ENCODE results near the gene GPRIN2. TPM values are rescaled to one million over a fixed set of nuclear protein-coding genes. Genes with fewer than 3 reads are reported as not detected.
A peak's percentile ranks its signal among the peaks of the same experiment; 100 is the strongest.

The GPRIN2 gene
- total RNA-seq, 1 experiment from 2014 or later = 3.1 TPM

GRCh38 chr10:46523119-46523961 lies 33.1 kb downstream of the GPRIN2 start:
- Histone ChIP-seq H3K79me2 (ENCODE audit: low read length) (no peaks in the 10 kb centered on the region), H3K4me3 (ENCODE audit: low read length) (peak overlapping the region; percentile 49), H4K20me1 (ENCODE audit: low read length) (no peaks in the 10 kb centered on the region), H3K36me3 (ENCODE audit: low read depth, low read length) (no peaks in the 10 kb centered on the region), H3K9me3 (ENCODE audit: low read length) (no peaks in the 10 kb centered on the region), H3K9ac (ENCODE audit: low read length) (peak overlapping the region; percentile 75), H3K9me2 (replicated peaks; ENCODE audit: low read length) (no peaks in the 10 kb centered on the region), H3F3A (ENCODE audit: low read length, unreplicated experiment) (peaks cover 14% of the 10 kb centered on the region), H3K4me1 (ENCODE audit: insufficient read depth, low read length) (peaks cover 52% of the 10 kb centered on the region), H3K27ac (ENCODE audit: low read length) (peak overlapping the region; percentile 97), H3K4me2 (ENCODE audit: low read length) (peak overlapping the region; percentile 80), H2AFZ (ENCODE audit: low read length) (peak overlapping the region; percentile 71), H3K27me3 (ENCODE audit: low read length) (no peaks in the 10 kb centered on the region)
- BruUV-seq (replicated peaks) = no TSS peak
- DNase-seq = peak; percentile 76
- intact Hi-C loops (cut with micrococcal nuclease) = no loop called here
- CTCF ChIA-PET = no interaction called here
- POLR2A ChIA-PET (ENCODE audit: unreplicated experiment) = no interaction called here
- no peak for TF ChIP-seq EZH2 (IDR thresholded peaks at IDR 0.05; ENCODE audit: low read length, unreplicated experiment)
- TF ChIP-seq CTCF (conservative IDR thresholded peaks at IDR 0.05; ENCODE audit: low read depth, low read length) = no peak
- no peak for TF ChIP-seq EZH2phosphoT487 (IDR thresholded peaks at IDR 0.05; ENCODE audit: borderline replicate concordance, low read length)
- ATAC-seq = peak; percentile 70

GRCh38 chr10:46522295-46523118 lies 34.0 kb downstream of the GPRIN2 start:
- peak overlapping the region; percentile 80 for H3K4me2 ChIP-seq (ENCODE audit: low read length)
- no peaks in the 10 kb centered on the region for H3K36me3 ChIP-seq (ENCODE audit: low read depth, low read length)
- intact Hi-C loops (cut with micrococcal nuclease) = no loop called here
- no peaks in the 10 kb centered on the region for H3K9me3 ChIP-seq (ENCODE audit: low read length)
- peak overlapping the region; percentile 97 for H3K27ac ChIP-seq (ENCODE audit: low read length)
- H2AFZ ChIP-seq (ENCODE audit: low read length) = no peak overlapping the region
- H3K9me2 ChIP-seq (replicated peaks; ENCODE audit: low read length) = no peaks in the 10 kb centered on the region
- POLR2A ChIA-PET (ENCODE audit: unreplicated experiment) = no interaction called here
- no TSS peak for BruUV-seq (replicated peaks)
- ATAC-seq = no peak
- H3K4me3 ChIP-seq (ENCODE audit: low read length) = no peak overlapping the region
- no peak for DNase-seq
- H3K27me3 ChIP-seq (ENCODE audit: low read length) = no peaks in the 10 kb centered on the region
- no peaks in the 10 kb centered on the region for H4K20me1 ChIP-seq (ENCODE audit: low read length)
- H3F3A ChIP-seq (ENCODE audit: low read length, unreplicated experiment) = peaks cover 14% of the 10 kb centered on the region
- CTCF ChIA-PET = no interaction called here
- no peak overlapping the region for H3K9ac ChIP-seq (ENCODE audit: low read length)
- H3K79me2 ChIP-seq (ENCODE audit: low read length) = no peaks in the 10 kb centered on the region
- H3K4me1 ChIP-seq (ENCODE audit: insufficient read depth, low read length) = peaks cover 52% of the 10 kb centered on the region
- TF ChIP-seq EZH2phosphoT487 (IDR thresholded peaks at IDR 0.05; ENCODE audit: borderline replicate concordance, low read length) (no peak), EZH2 (IDR thresholded peaks at IDR 0.05; ENCODE audit: low read length, unreplicated experiment) (no peak), CTCF (conservative IDR thresholded peaks at IDR 0.05; ENCODE audit: low read depth, low read length) (no peak)

Data from PC-3 (cell line).